OCI-LY1 (cell line): ENCODE data around the gene TXNRD1.

Experiments
- H2AFZ ChIP-seq: fragments of 200-600 bp; sonication (generic), shearing (Covaris generic); 2 replicates; pipeline ENCODE4 v1.6.0; 2014; ENCODE audit warnings: antibody characterized with exemption, mild to moderate bottlenecking, low read length
- H3F3A ChIP-seq: fragments of 200-600 bp; sonication (generic), shearing (Covaris generic); 2 replicates; pipeline ENCODE4 v1.6.0; 2014; ENCODE audit warnings: mild to moderate bottlenecking, antibody characterized with exemption, low read length, moderate library complexity; ENCODE audit not compliant: insufficient read depth
- H3K27ac ChIP-seq: fragments of 200-600 bp; sonication (generic); 2 replicates; pipeline ENCODE4 v1.5.1; 2014; ENCODE audit warnings: low read length, mixed run types, mild to moderate bottlenecking, low read depth; ENCODE audit not compliant: poor library complexity, severe bottlenecking
- H3K27me3 ChIP-seq: fragments of 200-600 bp; sonication (generic); 2 replicates; pipeline ENCODE4 v1.6.0; 2014; ENCODE audit warnings: antibody characterized with exemption, mild to moderate bottlenecking, low read length, moderate library complexity; ENCODE audit not compliant: insufficient read depth
- H3K36me3 ChIP-seq: fragments of 200-600 bp; sonication (generic); 2 replicates; pipeline ENCODE4 v1.6.1; 2014; ENCODE audit warnings: mild to moderate bottlenecking, antibody characterized with exemption, low read length, moderate library complexity, mixed read lengths; ENCODE audit not compliant: insufficient read depth
- H3K4me1 ChIP-seq: fragments of 200-600 bp; sonication (generic); 2 replicates; pipeline ENCODE4 v1.5.1; 2014; ENCODE audit warnings: mild to moderate bottlenecking, low read length, moderate library complexity; ENCODE audit not compliant: insufficient read depth, severe bottlenecking
- H3K4me2 ChIP-seq: fragments of 200-600 bp; sonication (generic), shearing (Covaris generic); 2 replicates; pipeline ENCODE4 v1.6.1; 2014; ENCODE audit warnings: low read length
- H3K4me3 ChIP-seq: fragments of 200-600 bp; sonication (generic); 2 replicates; pipeline ENCODE4 v1.5.1; 2014; ENCODE audit warnings: low read length, low read depth, mild to moderate bottlenecking, mixed read lengths; ENCODE audit not compliant: poor library complexity, severe bottlenecking
- H3K79me2 ChIP-seq: fragments of 200-600 bp; shearing (Covaris generic); 2 replicates; pipeline ENCODE4 v1.6.1; 2016; ENCODE audit warnings: mixed run types, low read length, mixed read lengths; ENCODE audit not compliant: insufficient read depth
- H3K9ac ChIP-seq: fragments of 200-600 bp; sonication (generic), shearing (Covaris generic); 2 replicates; pipeline ENCODE4 v1.6.1; 2014; ENCODE audit warnings: mild to moderate bottlenecking, low read length, mixed read lengths
- H3K9me2 ChIP-seq: fragments of 200-600 bp; sonication (generic), shearing (Covaris generic); 2 replicates; pipeline ENCODE4 v1.6.1; 2014; ENCODE audit warnings: low read depth, mild to moderate bottlenecking, low read length, mixed read lengths
- H3K9me3 ChIP-seq: fragments of 200-600 bp; shearing (Covaris generic); 2 replicates; pipeline ENCODE4 v1.6.1; 2014; ENCODE audit warnings: low read length, mixed read lengths
- H4K20me1 ChIP-seq: fragments of 200-600 bp; sonication (generic), shearing (Covaris generic); 2 replicates; pipeline ENCODE4 v1.6.0; 2016; ENCODE audit warnings: mild to moderate bottlenecking, low read length; ENCODE audit not compliant: insufficient read depth
- EZH2 ChIP-seq: fragments of 200-600 bp; sonication (generic), shearing (Covaris generic); IDR thresholded peaks from 2 replicates; pipeline ENCODE4 v1.8.0; 2017; ENCODE audit warnings: borderline replicate concordance, mixed run types, mild to moderate bottlenecking, antibody characterized with exemption, low read length, moderate library complexity, mixed read lengths
- TF ChIP-seq, protein P1 (sequence below): fragments of 200-600 bp; sonication (generic), shearing (Covaris generic); IDR thresholded peaks from 2 replicates; pipeline ENCODE4 v1.5.1; 2017; ENCODE audit warnings: mild to moderate bottlenecking, antibody characterized with exemption, low read length, moderate library complexity, mixed read lengths

TXNRD1 gene

DNA sequence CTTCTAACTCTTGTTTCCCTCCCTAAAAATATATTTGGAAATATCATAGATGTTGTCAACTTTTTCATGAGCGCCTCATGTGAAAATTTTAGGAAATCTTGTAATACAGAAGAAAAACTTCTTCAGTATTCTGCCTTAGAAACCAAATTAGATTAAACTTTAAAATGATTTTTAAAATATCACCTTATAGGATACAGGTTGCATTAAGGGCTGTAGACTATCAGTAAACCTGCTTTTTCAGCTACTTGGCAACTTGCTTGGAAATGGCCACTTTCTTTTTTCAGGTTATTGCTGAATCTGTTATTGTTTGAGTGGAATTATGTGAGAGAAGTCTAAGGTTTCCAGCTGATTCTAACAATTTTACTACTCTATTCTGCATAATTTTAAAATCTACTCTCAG, 97.1 kb downstream of the TXNRD1 start:
- no peaks in the 10 kb centered on the region for H3K9me3 ChIP-seq
- no peak overlapping the region for H3K4me3 ChIP-seq
- H2AFZ ChIP-seq, result no peak overlapping the region
- no peak overlapping the region for H3K27ac ChIP-seq
- no peaks in the 10 kb centered on the region for H3K9me2 ChIP-seq
- TF ChIP-seq, protein P1, sequence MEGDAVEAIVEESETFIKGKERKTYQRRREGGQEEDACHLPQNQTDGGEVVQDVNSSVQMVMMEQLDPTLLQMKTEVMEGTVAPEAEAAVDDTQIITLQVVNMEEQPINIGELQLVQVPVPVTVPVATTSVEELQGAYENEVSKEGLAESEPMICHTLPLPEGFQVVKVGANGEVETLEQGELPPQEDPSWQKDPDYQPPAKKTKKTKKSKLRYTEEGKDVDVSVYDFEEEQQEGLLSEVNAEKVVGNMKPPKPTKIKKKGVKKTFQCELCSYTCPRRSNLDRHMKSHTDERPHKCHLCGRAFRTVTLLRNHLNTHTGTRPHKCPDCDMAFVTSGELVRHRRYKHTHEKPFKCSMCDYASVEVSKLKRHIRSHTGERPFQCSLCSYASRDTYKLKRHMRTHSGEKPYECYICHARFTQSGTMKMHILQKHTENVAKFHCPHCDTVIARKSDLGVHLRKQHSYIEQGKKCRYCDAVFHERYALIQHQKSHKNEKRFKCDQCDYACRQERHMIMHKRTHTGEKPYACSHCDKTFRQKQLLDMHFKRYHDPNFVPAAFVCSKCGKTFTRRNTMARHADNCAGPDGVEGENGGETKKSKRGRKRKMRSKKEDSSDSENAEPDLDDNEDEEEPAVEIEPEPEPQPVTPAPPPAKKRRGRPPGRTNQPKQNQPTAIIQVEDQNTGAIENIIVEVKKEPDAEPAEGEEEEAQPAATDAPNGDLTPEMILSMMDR, result no peak
- no peak for TF ChIP-seq EZH2
- H3K36me3 ChIP-seq, result peaks cover 61% of the 10 kb centered on the region
- H3K27me3 ChIP-seq, result no peaks in the 10 kb centered on the region
- H3K79me2 ChIP-seq, result peaks cover 13% of the 10 kb centered on the region; the same call in 1 of the 2 replicates
- no peak overlapping the region for H3K4me2 ChIP-seq
- H3K4me1 ChIP-seq, result no peaks in the 10 kb centered on the region
- no peaks in the 10 kb centered on the region for H3F3A ChIP-seq
- H3K9ac ChIP-seq, result no peak overlapping the region
- H4K20me1 ChIP-seq, result no peaks in the 10 kb centered on the region

GRCh38 chr12:104313568-104314241, 98.1 kb downstream of the TXNRD1 start:
- TF ChIP-seq, protein P1, result no peak
- TF ChIP-seq EZH2, result no peak

DNA sequence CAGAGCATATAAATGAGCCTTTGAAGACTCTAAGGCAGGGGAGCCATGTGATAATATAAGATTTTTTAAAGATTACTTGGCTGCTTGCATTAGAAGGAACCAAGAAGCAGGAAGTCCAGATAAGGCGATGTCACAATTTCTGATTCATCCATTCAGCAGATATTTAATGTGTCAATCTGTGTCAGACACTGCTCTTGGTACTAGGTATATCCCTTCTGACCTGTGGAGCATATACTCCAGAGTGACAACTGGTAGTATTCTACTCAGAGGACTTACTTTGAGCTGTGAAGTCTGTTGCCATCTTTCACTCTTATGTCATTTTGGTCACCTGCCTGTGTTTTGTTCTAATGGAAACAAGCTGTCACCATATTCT, 98.6 kb downstream of the TXNRD1 start:
- no peaks in the 10 kb centered on the region for H3K27me3 ChIP-seq
- TF ChIP-seq, protein P1, result no peak
- no peak for TF ChIP-seq EZH2
- H3K27ac ChIP-seq, result no peak overlapping the region
- no peak overlapping the region for H3K4me3 ChIP-seq
- H3K79me2 ChIP-seq, result peaks cover 5% of the 10 kb centered on the region; the same call in 1 of the 2 replicates
- no peaks in the 10 kb centered on the region for H3F3A ChIP-seq
- no peaks in the 10 kb centered on the region for H4K20me1 ChIP-seq
- no peak overlapping the region for H3K4me2 ChIP-seq
- H3K9me3 ChIP-seq, result no peaks in the 10 kb centered on the region
- H3K9ac ChIP-seq, result no peak overlapping the region
- H3K4me1 ChIP-seq, result no peaks in the 10 kb centered on the region
- H3K36me3 ChIP-seq, result peaks cover 76% of the 10 kb centered on the region
- H2AFZ ChIP-seq, result no peak overlapping the region
- H3K9me2 ChIP-seq, result no peaks in the 10 kb centered on the region

More at GRCh38 chr12:104313568-104314241, 98.1 kb downstream of the TXNRD1 start:
- no peaks in the 10 kb centered on the region for H3K27me3 ChIP-seq
- H4K20me1 ChIP-seq, result no peaks in the 10 kb centered on the region
- no peaks in the 10 kb centered on the region for H3K9me3 ChIP-seq
- no peaks in the 10 kb centered on the region for H3K4me1 ChIP-seq
- H3K9me2 ChIP-seq, result no peaks in the 10 kb centered on the region
- H3F3A ChIP-seq, result no peaks in the 10 kb centered on the region
- H3K79me2 ChIP-seq, result peaks cover 5% of the 10 kb centered on the region; the same call in 1 of the 2 replicates
- no peak overlapping the region for H3K9ac ChIP-seq
- H2AFZ ChIP-seq, result no peak overlapping the region
- no peak overlapping the region for H3K27ac ChIP-seq
- no peak overlapping the region for H3K4me2 ChIP-seq
- H3K4me3 ChIP-seq, result no peak overlapping the region
- H3K36me3 ChIP-seq, result peaks cover 71% of the 10 kb centered on the region
